Effector memory CD4-positive, alpha-beta T cell (primary cell): ENCODE measurements around the gene KAZALD1.
A peak's percentile ranks its signal among the peaks of the same experiment; 100 is the strongest.
"Not testable (repeated sequence)": the region's sequence is repeated elsewhere in the genome, so short reads cannot be mapped to it uniquely, and the experiment has no call there.

Experiments used
- DNase-seq, 3 donors: peaks; one replicate each; pipeline ENCODE4 v3.0.0-alpha.2; 2020
- H3K27ac ChIP-seq: 2 replicates; pipeline ENCODE4 v1.7.0; 2013; ENCODE audit warnings: mild to moderate bottlenecking, low read length, moderate library complexity; ENCODE audit not compliant: insufficient read depth, poor library complexity, severe bottlenecking
- H3K27me3 ChIP-seq: replicated peaks from 2 replicates; pipeline ENCODE4 v1.7.0; 2013; ENCODE audit warnings: mild to moderate bottlenecking, low read length; ENCODE audit not compliant: insufficient read depth, control insufficient read depth, poor library complexity, severe bottlenecking
- H3K36me3 ChIP-seq: 2 replicates; pipeline ENCODE4 v1.7.0; 2013; ENCODE audit warnings: mild to moderate bottlenecking, low read length, moderate library complexity; ENCODE audit not compliant: control insufficient read depth, insufficient read depth
- H3K4me1 ChIP-seq: 2 replicates; pipeline ENCODE4 v1.7.0; 2013; ENCODE audit warnings: low read length, mild to moderate bottlenecking; ENCODE audit not compliant: control insufficient read depth, insufficient read depth, poor library complexity, severe bottlenecking
- H3K4me3 ChIP-seq: 2 replicates; pipeline ENCODE4 v1.7.0; 2013; ENCODE audit warnings: low read length, low read depth, mild to moderate bottlenecking; ENCODE audit not compliant: insufficient read depth, poor library complexity, severe bottlenecking
- H3K9me3 ChIP-seq: 2 replicates; pipeline ENCODE4 v1.7.0; 2013; ENCODE audit warnings: mild to moderate bottlenecking, low read length, moderate library complexity; ENCODE audit not compliant: control insufficient read depth

KAZALD1 gene

GRCh38 chr10:101029520-101030295 lies 32.1 kb upstream of the KAZALD1 start:
- Histone ChIP-seq H3K4me1 (peaks cover 18% of the 10 kb centered on the region), H3K27ac (no peak overlapping the region)
- no peak for DNase-seq

DNA sequence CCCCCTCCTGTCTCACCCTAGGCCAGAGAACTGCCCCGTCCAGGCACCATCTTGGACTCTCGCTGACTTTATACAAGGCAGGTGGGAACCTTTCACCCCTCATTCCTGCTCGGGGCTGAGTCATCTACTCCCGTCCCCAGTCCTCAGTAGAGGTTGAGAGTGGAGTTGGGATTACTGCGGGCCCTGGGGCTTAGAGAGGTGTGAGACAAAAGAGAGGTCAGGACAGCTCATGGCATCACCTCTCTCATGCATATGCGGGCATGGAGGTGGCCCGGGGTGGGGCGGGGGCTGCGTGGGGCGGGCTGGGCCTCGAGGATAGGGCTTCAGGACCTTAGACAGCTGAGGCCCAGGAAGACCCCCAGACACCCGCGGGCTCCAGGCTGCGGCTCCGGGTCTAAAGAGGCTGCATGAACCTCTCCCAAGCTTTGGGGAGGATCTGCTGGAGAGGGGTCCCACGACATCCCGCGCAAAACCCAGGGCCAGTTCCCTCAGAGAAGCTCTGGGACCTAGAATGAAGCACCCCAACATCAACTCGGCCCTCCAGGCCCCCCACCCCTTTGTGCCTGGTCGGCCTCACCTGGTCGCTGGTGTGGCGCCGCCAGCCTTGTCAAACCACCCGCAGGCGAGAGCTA lies 31.2 kb upstream of the KAZALD1 start:
- no peak for DNase-seq
- H3K36me3 ChIP-seq, result peaks cover 12% of the 10 kb centered on the region
- H3K4me3 ChIP-seq, result peak overlapping the region; percentile 82
- peak overlapping the region; percentile 92 for H3K27ac ChIP-seq
- peaks cover 18% of the 10 kb centered on the region for H3K4me1 ChIP-seq
- no peaks in the 10 kb centered on the region for H3K27me3 ChIP-seq
- no peaks in the 10 kb centered on the region for H3K9me3 ChIP-seq

More at GRCh38 chr10:101029520-101030295, 32.1 kb upstream of the KAZALD1 start:
- no peaks in the 10 kb centered on the region for H3K9me3 ChIP-seq
- no peaks in the 10 kb centered on the region for H3K27me3 ChIP-seq
- peaks cover 3% of the 10 kb centered on the region for H3K36me3 ChIP-seq
- no peak overlapping the region for H3K4me3 ChIP-seq

GRCh38 chr10:101031128-101031795 lies 30.5 kb upstream of the KAZALD1 start, which contains the start of the genes PDZD7 and SFXN3:
TSS of gene PDZD7 (minus strand) at chr10:101031129. CDS start at chr10:101030219, 910 bp downstream.
TSS of gene SFXN3 (plus strand) at chr10:101031234. CDS start at chr10:101034695, 3,461 bp downstream.
- no peaks in the 10 kb centered on the region for H3K27me3 ChIP-seq
- H3K36me3 ChIP-seq, result peaks cover 18% of the 10 kb centered on the region
- peaks cover 18% of the 10 kb centered on the region for H3K4me1 ChIP-seq
- H3K4me3 ChIP-seq, result peak within 1 kb of the TSS; percentile 82
- peak within 1 kb of the TSS; percentile 92 for H3K27ac ChIP-seq
- peak; percentile 83 to 92 (median 92) for DNase-seq
- no peaks in the 10 kb centered on the region for H3K9me3 ChIP-seq

DNA sequence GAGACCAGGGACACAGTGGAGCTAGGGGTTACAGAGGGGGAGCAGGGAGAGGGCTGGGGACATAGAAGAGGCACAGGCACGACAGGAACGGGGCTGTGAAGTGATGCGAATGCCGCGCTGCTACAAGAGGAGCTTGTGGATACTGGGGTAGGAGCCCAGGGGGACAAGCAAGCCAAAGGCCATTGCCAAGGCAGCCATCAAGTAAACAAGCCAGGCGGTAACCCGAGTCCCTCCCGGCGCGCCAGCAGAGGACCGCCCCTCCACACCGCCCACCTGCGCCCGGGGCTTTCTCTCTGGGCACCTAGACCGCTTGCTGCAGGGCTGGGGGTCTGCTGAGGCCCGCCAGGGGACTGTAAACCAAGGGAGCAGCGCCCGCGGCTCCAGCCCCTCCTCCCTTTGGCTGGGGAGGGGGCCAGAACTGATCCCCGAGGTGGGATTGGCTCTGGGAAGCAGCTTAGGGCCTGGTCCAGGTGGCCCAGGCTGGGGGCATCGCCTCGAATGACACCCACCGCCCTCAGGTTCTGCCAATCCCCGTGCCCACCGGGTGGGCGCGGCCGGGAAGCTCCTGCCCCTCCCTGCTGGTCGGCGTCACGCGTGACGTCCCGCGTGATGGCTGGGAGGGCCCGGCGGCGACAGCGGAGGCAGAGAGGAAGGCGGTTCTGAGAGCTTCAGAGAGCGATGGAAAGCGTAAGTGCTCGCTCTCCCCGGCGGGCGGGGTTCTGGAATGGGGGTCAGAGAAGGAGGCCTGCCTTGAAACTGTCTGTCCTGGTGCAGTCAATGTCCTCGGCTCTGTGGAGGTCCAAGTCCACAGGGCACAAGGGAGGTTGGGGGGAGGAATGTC lies 29.8 kb upstream of the KAZALD1 start:
- H3K36me3 ChIP-seq, result peaks cover 26% of the 10 kb centered on the region
- DNase-seq, result peak; percentile 65 to 79 (median 78)
- H3K9me3 ChIP-seq, result no peaks in the 10 kb centered on the region
- H3K27ac ChIP-seq, result peak overlapping the region; percentile 92
- peaks cover 18% of the 10 kb centered on the region for H3K4me1 ChIP-seq
- peak overlapping the region; percentile 82 for H3K4me3 ChIP-seq
- H3K27me3 ChIP-seq, result no peaks in the 10 kb centered on the region

GRCh38 chr10:101032637-101033224 lies 29.1 kb upstream of the KAZALD1 start:
- Histone ChIP-seq H3K4me1 (peaks cover 18% of the 10 kb centered on the region), H3K36me3 (peaks cover 33% of the 10 kb centered on the region), H3K4me3 (peak overlapping the region; percentile 82), H3K9me3 (no peaks in the 10 kb centered on the region), H3K27ac (peak overlapping the region; percentile 92), H3K27me3 (no peaks in the 10 kb centered on the region)
- DNase-seq, result peak; percentile 32 to 45 (median 45)

- DNase-seq, result no peak
- Histone ChIP-seq H3K4me1 (peaks cover 18% of the 10 kb centered on the region), H3K9me3 (no peaks in the 10 kb centered on the region), H3K27me3 (no peaks in the 10 kb centered on the region), H3K36me3 (peaks cover 38% of the 10 kb centered on the region), H3K27ac (no peak overlapping the region), H3K4me3 (no peak overlapping the region)
Measured at GRCh38 chr10:101033276-101033675, 28.5 kb upstream of the KAZALD1 start.

DNA sequence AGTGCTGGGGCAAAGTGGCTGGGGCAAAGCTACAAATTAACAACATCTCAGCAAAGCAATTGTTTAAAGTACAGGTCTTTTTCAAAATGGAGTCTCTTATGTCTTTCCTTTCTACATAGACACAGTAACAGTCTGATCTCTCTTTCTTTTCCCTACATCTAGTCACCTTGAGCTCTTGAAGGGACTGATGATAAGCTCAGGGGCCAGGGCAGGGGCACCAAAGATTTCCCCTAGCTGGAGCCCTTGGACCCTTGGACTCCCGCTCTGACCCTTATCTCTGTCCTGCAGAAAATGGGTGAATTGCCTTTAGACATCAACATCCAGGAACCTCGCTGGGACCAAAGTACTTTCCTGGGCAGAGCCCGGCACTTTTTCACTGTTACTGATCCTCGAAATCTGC lies 27.4 kb upstream of the KAZALD1 start:
- not testable (repeated sequence) for DNase-seq, H3K27ac ChIP-seq, H3K4me3 ChIP-seq, H3K27me3 ChIP-seq, H3K9me3 ChIP-seq
- peaks cover 47% of the 10 kb centered on the region for H3K36me3 ChIP-seq
- peaks cover 18% of the 10 kb centered on the region for H3K4me1 ChIP-seq

DNA sequence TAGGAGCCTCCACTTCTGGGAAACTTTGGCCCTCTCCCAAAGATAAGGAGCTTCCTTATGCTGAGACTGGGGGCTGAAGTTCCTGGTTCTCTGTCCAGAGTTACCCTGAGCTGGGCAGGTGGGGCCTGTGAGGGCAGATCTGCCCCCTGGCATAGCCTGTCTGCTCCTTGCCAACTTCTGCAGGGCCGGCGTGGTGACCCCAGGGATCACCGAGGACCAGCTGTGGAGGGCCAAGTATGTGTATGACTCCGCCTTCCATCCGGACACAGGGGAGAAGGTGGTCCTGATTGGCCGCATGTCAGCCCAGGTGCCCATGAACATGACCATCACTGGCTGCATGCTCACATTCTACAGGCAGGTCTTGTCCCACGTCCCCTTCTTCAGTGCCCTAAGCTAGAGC lies 26.5 kb upstream of the KAZALD1 start:
- no peaks in the 10 kb centered on the region for H3K9me3 ChIP-seq
- no peak overlapping the region for H3K4me3 ChIP-seq
- DNase-seq, result no peak
- peaks cover 17% of the 10 kb centered on the region for H3K4me1 ChIP-seq
- H3K36me3 ChIP-seq, result peaks cover 52% of the 10 kb centered on the region
- no peaks in the 10 kb centered on the region for H3K27me3 ChIP-seq
- no peak overlapping the region for H3K27ac ChIP-seq
